Measurements from ENCODE around the gene OTOP2. TPM values are rescaled to one million over a fixed set of nuclear protein-coding genes. Genes with fewer than 3 reads are reported as not detected.

Gene OTOP2
- total RNA-seq, 1 experiment from 2014 or later, result not detected

DNA sequence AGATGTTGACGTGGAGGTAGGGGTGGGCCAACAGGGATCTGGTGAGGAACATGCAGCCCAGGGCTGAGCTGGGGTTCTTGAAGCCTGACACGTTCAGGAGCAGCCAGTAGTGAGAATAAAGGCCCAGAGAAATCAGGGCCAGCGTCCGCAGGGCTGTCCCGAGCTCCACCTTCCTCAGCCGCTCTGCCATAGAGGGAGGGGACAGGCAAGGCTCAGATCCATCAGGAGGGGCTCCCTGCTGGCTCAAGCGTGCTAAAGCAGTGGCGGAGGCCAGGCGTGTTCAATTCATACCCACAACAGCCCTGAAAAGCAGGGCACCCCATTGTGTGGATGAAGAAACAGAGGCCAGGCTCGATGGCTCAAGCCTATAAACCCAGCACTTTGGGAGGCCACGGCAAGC, 43.0 kb upstream of the OTOP2 start (continued):
- no peak for TF ChIP-seq MYBL2 (CRISPR knock-in tag; IDR thresholded peaks at IDR 0.05)
- TF ChIP-seq, protein P1, sequence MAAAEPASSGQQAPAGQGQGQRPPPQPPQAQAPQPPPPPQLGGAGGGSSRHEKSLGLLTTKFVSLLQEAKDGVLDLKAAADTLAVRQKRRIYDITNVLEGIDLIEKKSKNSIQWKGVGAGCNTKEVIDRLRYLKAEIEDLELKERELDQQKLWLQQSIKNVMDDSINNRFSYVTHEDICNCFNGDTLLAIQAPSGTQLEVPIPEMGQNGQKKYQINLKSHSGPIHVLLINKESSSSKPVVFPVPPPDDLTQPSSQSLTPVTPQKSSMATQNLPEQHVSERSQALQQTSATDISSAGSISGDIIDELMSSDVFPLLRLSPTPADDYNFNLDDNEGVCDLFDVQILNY (CRISPR knock-in tag; IDR thresholded peaks at IDR 0.05), result no peak

DNA sequence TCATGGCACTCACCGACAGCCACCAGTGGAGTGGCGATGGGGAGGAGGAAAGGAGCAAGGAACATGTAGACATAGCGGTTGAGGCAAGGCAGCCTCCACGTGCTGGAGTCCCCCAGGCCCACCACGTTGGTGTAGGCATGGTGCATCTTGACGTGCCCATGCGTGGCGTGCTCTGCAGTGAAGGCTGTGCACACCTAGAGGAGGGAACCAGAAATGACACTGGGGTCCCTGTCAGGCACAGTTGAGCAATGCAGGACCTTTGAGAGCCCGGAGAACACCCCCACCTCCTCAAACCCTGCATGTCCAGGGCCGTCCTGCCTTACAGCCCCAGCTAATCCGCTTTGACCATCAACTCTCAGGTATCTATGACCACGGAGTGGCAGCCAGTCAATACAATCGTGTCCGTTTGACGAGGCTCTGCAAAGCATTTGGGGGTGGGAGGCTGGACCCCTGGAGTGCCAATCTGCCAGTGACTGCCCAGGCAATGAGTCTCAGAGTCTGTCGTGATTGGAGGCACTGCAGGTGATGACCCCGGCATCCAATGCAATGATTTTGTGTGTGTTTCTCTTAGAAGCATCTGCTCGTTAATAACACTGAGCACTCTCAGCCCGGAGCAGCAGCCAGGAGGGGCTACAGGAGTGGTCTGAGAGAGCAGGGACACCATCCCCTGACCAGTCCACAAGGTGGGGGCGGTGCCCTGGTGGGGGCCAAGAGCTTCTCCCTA, 41.4 kb upstream of the OTOP2 start:
- ChIA-PET CTCF (interaction anchor here (1.8 kb wide), 1 partner anchor 78 kb away, joined by 5 read pairs; no protein-coding TSS in a partner anchor), POLR2A (interaction anchor here (2.5 kb wide), 1 partner anchor 10 kb away, joined by 9 read pairs; the partner anchor contains the start of gene FDXR)
- TF ChIP-seq CREB1 (CRISPR knock-in tag; IDR thresholded peaks at IDR 0.05) (no peak), ZNF263 (CRISPR knock-in tag; IDR thresholded peaks at IDR 0.05; ENCODE audit: low read depth) (no peak), TCF7 (CRISPR knock-in tag; IDR thresholded peaks at IDR 0.05; ENCODE audit: low read depth) (no peak), FOXJ3 (CRISPR knock-in tag; IDR thresholded peaks at IDR 0.05; ENCODE audit: borderline replicate concordance) (no peak), TEAD4 (CRISPR knock-in tag; IDR thresholded peaks at IDR 0.05) (no peak), FOXP1 (CRISPR knock-in tag; IDR thresholded peaks at IDR 0.05; ENCODE audit: borderline replicate concordance) (no peak), TP53 (CRISPR knock-in tag; IDR thresholded peaks at IDR 0.05) (no peak)
- TF ChIP-seq, protein P2, sequence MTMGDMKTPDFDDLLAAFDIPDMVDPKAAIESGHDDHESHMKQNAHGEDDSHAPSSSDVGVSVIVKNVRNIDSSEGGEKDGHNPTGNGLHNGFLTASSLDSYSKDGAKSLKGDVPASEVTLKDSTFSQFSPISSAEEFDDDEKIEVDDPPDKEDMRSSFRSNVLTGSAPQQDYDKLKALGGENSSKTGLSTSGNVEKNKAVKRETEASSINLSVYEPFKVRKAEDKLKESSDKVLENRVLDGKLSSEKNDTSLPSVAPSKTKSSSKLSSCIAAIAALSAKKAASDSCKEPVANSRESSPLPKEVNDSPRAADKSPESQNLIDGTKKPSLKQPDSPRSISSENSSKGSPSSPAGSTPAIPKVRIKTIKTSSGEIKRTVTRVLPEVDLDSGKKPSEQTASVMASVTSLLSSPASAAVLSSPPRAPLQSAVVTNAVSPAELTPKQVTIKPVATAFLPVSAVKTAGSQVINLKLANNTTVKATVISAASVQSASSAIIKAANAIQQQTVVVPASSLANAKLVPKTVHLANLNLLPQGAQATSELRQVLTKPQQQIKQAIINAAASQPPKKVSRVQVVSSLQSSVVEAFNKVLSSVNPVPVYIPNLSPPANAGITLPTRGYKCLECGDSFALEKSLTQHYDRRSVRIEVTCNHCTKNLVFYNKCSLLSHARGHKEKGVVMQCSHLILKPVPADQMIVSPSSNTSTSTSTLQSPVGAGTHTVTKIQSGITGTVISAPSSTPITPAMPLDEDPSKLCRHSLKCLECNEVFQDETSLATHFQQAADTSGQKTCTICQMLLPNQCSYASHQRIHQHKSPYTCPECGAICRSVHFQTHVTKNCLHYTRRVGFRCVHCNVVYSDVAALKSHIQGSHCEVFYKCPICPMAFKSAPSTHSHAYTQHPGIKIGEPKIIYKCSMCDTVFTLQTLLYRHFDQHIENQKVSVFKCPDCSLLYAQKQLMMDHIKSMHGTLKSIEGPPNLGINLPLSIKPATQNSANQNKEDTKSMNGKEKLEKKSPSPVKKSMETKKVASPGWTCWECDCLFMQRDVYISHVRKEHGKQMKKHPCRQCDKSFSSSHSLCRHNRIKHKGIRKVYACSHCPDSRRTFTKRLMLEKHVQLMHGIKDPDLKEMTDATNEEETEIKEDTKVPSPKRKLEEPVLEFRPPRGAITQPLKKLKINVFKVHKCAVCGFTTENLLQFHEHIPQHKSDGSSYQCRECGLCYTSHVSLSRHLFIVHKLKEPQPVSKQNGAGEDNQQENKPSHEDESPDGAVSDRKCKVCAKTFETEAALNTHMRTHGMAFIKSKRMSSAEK (CRISPR knock-in tag; IDR thresholded peaks at IDR 0.05; ENCODE audit: borderline replicate concordance), result no peak
- TF ChIP-seq, protein P3, sequence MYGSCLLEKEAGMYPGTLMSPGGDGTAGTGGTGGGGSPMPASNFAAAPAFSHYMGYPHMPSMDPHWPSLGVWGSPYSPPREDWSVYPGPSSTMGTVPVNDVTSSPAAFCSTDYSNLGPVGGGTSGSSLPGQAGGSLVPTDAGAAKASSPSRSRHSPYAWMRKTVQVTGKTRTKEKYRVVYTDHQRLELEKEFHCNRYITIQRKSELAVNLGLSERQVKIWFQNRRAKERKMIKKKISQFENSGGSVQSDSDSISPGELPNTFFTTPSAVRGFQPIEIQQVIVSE (CRISPR knock-in tag; IDR thresholded peaks at IDR 0.05; ENCODE audit: borderline replicate concordance), result no peak
- TF ChIP-seq, protein P1 (CRISPR knock-in tag; IDR thresholded peaks at IDR 0.05), result no peak
- TF ChIP-seq, protein P4, sequence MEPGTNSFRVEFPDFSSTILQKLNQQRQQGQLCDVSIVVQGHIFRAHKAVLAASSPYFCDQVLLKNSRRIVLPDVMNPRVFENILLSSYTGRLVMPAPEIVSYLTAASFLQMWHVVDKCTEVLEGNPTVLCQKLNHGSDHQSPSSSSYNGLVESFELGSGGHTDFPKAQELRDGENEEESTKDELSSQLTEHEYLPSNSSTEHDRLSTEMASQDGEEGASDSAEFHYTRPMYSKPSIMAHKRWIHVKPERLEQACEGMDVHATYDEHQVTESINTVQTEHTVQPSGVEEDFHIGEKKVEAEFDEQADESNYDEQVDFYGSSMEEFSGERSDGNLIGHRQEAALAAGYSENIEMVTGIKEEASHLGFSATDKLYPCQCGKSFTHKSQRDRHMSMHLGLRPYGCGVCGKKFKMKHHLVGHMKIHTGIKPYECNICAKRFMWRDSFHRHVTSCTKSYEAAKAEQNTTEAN (CRISPR knock-in tag; IDR thresholded peaks at IDR 0.05), result no peak
- TF ChIP-seq, protein P5, sequence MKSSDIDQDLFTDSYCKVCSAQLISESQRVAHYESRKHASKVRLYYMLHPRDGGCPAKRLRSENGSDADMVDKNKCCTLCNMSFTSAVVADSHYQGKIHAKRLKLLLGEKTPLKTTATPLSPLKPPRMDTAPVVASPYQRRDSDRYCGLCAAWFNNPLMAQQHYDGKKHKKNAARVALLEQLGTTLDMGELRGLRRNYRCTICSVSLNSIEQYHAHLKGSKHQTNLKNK (CRISPR knock-in tag; IDR thresholded peaks at IDR 0.05), result no peak
- Mint-ChIP-seq H3K9me3 (peaks cover 3% of the 10 kb centered on the region; the same call in 1 of the 2 replicates), H3K27ac (no peak overlapping the region; the same call in 1 of the 2 replicates), H3K27me3 (ENCODE audit: low read depth) (peaks cover 11% of the 10 kb centered on the region), H3K4me3 (no peak overlapping the region), H3K36me3 (no peaks in the 10 kb centered on the region), H3K4me1 (peaks cover 8% of the 10 kb centered on the region)
- DNase-seq (ENCODE audit: low spot score) (no peak), ATAC-seq (no peak)
